AG20443 (cell line): Measurements from ENCODE around the gene EEF2K.

ENCODE experiments used
- DNase-seq: peaks from one replicate; pipeline ENCODE4 v3.0.0; 2012; ENCODE audit warnings: low spot score, mixed read lengths

The EEF2K gene

DNA sequence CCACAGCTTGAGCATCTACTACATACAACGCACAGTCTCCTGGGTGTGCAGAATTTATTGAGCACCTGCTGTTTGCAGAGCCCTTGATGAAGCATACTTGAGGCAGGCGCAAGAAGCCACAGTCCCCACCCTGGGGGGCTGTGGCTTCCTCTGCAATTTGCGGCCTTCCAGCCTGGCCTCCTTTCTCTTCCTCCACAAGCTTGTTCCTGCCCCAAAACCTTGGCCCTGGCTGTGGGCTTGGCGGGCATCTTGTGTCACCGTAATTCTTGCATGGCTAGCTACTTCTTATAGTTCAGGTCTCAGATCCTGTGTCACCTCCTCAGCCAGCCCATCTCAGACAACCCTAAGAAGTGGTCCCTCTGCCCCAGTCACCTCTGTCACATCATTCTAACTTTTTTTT is 47.2 kb downstream of the EEF2K start:
- DNase-seq, result no peak

DNA sequence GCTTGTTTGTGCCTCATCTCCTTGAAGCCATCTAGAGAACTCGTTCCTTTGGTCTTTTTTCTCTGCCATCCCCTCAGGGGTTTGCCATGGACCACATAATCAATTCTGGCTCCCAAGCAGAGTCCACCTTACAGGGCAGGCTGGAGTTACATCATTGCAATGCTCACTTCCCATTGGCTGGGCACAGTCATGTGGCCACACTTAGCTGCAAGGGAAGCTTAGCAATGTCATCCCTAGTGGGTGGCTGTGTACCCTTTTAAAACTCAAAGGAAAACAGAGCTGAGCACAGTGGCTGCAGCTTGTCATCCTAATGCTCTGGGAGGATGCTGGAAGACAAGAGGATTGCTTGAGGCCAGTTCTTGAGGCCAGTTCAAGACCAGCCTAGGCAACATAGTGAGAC is 49.3 kb downstream of the EEF2K start:
- DNase-seq, result no peak

- DNase-seq, result no peak
Measured at GRCh38 chr16:22257440-22257839, 51.4 kb downstream of the EEF2K start.

DNA sequence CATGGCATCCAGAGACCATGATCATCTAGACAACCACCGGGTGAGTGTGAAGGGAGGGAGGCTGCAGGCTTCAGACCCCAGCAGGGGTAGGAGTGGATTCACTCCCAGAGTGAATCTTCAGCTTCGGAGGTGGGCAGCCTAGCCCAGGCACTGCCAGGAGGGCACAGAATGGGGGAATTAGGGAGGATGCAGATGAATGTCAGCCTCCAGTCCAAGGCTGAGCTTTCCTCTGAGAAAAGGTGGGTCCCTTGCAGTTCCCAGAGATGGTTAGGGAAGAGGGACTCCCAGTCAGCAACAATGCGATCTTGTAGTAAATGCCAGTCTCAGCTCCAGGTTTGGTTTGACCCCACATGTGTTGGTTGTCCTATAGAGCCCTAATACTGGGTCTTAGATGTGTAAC is 54.4 kb downstream of the EEF2K start:
- no peak for DNase-seq

GRCh38 chr16:22262460-22262859 is 56.4 kb downstream of the EEF2K start:
- DNase-seq, result no peak

- no peak for DNase-seq
Measured at GRCh38 chr16:22264786-22265185, 58.7 kb downstream of the EEF2K start.

- no peak for DNase-seq
Measured at GRCh38 chr16:22265351-22265750, 59.3 kb downstream of the EEF2K start.

GRCh38 chr16:22266546-22266945 is 60.5 kb downstream of the EEF2K start:
- DNase-seq, result no peak

DNA sequence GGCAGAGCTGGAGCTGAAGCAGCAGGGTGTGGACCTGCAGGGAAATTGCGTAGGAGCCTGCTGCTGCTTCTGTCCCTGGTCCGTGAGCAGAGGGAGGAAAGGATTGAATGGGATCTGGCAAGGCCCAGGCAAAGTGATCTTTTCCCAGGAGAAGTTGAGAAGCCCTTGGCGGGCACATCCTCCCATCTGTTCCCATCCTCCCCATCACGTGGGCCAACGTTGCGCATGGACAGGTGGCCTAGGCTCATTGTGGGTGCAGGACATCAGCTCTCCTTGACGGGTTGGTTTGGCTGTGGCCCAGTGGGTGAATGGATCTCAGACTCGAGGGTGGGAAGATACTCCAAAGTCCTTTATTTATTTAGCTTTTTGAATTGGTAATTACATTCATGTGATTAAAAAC is 61.7 kb downstream of the EEF2K start:
- no peak for DNase-seq

DNA sequence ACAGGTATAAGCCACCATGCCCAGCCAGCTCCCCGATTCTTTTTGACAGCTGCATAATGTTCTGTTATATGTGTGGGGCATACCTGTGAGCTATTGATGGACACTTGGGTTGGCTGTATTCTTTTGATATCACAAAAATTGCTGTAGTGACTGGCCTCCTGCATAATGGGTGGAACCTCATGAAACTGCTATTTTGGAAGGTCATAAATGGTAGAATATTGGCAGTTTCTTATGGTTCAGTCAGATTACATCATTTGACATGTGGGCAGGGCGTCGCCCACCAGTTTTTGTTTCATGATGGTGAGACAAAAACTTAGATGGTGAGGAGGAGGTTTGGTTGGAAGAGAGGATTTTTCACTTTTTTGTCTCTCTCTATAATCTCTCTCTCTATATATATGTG is 64.4 kb downstream of the EEF2K start:
- no peak for DNase-seq

GRCh38 chr16:22272870-22273650 is 67.0 kb downstream of the EEF2K start:
- no peak for DNase-seq

- DNase-seq, result no peak
Measured at GRCh38 chr16:22274916-22275315, 68.8 kb downstream of the EEF2K start.

- DNase-seq, result no peak
Measured at GRCh38 chr16:22278441-22279230, 72.6 kb downstream of the EEF2K start.

GRCh38 chr16:22282254-22282892 is 76.3 kb downstream of the EEF2K start:
- no peak for DNase-seq

DNA sequence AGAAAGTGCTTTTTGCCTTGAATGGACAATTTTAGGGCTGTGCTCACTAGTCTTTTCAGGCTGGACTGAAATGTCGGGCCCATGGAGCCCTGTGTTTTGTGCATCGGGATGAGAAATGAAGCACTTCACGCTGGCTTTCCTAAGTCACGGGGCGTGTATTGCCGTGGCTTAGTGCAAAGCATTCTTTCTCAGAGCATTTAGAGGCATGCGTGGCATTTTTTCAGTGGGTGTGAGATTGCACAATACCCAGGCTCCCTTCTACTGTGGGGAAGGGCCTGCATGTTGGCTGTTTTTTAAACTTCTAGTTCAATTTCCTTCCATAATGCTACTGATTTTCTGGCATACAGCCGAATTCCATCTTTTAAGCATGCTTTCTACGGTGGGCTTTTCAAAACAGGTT is 78.6 kb downstream of the EEF2K start:
- no peak for DNase-seq

DNA sequence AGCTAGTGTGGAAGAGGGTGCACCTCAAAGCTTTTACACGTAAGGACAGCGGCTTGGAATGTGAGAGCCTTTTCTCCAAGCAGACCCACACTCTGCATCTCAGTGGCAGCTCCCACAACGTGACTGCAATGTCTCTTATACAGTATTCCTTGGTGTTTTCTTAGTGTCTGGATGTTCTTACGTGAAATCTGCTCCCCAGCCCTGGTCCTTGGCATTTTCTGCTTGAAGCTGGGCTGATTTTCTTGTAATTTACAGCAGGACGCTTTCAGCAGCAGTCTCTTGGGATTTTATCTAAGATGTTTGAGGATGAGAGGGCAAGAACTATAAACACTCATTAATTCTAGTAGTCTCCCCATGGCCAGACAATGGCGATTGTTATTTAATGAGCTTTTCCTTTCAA is 79.0 kb downstream of the EEF2K start:
- no peak for DNase-seq

- DNase-seq, result no peak
Measured at GRCh38 chr16:22291020-22291419, 84.9 kb downstream of the EEF2K start.

DNA sequence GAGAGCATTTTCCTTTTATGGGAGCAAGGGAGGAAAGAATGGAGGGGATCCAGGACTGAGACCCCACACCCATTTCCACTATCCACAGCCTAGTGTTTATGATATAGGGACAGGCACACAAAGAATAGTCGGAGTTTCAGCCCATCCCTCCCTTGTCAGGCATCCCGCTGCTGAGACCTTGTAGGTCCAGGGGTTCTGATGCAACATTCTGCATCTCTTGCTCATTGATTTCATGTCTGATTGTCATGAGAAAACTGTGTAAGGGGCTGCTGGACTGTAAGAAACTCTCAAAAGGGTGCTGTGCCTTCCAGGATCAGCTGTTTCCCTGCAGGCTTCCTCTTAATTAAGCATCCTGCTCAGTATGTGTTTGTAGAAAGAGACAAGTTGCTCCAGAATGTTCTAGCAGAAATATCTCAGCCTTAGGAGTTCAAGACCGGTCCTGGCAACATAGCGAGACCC is 85.8 kb downstream of the EEF2K start:
- DNase-seq, result no peak

DNA sequence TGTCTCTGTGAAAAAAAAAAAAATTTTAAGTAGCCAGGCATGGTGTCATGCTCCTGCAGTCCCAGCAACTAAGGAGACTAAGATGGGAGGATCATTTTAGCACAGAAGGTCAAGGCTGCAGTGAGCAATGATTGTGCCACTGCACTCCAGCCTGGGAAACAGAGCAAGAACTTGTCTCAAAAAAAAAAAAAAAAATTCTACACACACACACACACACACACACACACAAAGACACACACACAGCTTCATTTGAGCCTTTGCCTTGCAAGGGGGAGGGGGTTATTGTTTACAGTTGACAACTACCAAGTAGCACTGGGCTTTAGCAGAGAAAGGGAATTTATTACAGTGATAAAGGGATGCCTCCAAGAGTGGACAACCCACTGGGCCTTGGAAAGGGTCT is 86.2 kb downstream of the EEF2K start:
- no peak for DNase-seq

DNA sequence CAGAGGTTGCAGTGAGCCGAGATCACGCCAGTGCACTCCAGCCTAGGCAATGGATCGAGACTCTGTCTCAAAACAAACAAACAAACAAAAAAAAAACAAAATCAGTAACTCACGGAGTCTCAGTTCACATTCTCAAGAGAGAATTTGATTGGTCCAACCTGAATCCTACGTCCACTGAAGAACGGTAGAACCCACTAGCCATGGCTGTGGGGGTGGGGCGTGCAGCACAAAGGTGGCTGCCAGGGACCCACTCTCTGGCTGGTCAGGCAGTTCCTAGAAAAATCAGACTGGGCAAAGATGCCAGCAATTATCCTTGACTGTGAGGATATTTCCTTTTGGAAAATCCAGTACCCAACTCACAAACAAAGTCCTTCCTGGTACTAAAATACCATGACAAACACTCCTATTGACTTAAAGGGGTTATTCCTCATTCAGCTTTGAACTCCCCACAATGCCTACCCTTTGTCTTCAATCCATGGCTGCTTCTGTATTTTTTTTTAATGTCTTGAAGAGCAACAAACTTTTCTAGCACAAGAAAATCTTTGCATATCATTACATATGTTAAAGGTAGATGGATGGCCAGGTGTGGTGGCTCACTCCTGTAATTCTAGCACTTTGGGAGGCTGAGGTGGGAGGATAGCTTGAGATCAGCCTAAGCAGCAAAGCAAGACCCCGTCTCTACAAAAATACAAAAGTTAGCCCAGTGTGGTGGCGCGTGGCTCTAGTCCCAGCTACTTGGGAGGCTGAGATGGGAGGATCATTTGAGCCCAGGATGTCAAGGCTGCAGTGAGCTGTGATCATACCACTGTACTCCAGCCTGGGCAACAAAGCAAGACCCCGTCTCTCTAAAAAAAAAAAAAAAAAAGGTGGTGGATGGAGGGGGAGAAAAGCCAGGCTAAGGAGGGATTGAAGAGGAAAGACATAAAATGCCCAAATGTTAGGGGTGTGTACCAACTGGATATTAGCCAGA is 87.3 kb downstream of the EEF2K start:
- DNase-seq, result no peak

- DNase-seq, result no peak
Measured at GRCh38 chr16:22296225-22297113, 90.4 kb downstream of the EEF2K start.
